ENCODE measurements around the gene CCDC97.
"Not testable (repeated sequence)": the region's sequence is repeated elsewhere in the genome, so short reads cannot be mapped to it uniquely, and the experiment has no call there.

DNA sequence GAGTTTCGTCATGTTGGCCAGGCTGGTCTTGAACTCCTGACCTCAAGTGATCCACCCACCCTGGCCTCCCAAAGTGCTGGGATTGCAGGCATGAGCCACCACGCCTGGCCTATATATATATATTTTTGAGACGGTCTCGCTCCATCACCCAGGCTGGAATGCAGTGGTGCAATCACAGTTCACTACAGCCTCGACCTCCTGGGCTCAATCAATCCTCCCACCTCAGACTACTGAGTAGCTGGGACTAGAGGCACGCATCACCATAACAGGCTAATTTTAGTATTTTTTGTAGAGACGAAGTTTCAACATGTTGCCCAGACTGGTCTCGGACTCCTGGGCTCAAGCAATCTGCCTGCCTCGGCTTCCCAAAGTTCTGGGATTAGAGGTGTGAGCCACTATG, 36.9 kb downstream of the CCDC97 start:
- TF ChIP-seq, protein P1, sequence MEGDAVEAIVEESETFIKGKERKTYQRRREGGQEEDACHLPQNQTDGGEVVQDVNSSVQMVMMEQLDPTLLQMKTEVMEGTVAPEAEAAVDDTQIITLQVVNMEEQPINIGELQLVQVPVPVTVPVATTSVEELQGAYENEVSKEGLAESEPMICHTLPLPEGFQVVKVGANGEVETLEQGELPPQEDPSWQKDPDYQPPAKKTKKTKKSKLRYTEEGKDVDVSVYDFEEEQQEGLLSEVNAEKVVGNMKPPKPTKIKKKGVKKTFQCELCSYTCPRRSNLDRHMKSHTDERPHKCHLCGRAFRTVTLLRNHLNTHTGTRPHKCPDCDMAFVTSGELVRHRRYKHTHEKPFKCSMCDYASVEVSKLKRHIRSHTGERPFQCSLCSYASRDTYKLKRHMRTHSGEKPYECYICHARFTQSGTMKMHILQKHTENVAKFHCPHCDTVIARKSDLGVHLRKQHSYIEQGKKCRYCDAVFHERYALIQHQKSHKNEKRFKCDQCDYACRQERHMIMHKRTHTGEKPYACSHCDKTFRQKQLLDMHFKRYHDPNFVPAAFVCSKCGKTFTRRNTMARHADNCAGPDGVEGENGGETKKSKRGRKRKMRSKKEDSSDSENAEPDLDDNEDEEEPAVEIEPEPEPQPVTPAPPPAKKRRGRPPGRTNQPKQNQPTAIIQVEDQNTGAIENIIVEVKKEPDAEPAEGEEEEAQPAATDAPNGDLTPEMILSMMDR (IDR thresholded peaks at IDR 0.05): not testable (repeated sequence)
- TF ChIP-seq POLR2A, POLR2AphosphoS5, EP300 (IDR thresholded peaks at IDR 0.05): not testable (repeated sequence)

Data from upper lobe of left lung (tissue), 4 donors.